Measurements from ENCODE around the gene BEGAIN.

The BEGAIN gene

GRCh38 chr14:100615736-100616695 is 28.8 kb upstream of the BEGAIN start:
- no peak for DNase-seq

- no peak for DNase-seq
Measured at GRCh38 chr14:100614803-100615202, 27.6 kb upstream of the BEGAIN start.

DNA sequence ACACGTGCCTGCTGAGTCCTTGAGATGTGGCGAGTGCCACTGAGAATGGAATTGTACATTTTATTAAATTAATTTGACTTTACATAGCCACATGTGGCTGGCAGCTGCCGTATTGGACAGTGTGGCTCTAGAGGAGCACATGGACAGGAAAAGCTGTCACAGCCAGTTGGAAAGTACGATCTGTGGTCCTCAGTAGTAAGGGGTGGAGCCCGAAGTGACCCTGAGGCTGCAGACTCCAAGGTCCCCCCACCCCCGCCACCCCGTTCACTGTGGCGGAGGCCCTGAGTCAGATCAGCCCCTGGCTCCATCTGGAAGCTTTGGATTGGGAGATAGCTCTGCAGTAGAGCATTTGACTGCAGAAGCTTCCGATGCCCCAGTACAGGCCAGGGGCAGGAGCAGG is 25.8 kb upstream of the BEGAIN start:
- no peak for DNase-seq

DNA sequence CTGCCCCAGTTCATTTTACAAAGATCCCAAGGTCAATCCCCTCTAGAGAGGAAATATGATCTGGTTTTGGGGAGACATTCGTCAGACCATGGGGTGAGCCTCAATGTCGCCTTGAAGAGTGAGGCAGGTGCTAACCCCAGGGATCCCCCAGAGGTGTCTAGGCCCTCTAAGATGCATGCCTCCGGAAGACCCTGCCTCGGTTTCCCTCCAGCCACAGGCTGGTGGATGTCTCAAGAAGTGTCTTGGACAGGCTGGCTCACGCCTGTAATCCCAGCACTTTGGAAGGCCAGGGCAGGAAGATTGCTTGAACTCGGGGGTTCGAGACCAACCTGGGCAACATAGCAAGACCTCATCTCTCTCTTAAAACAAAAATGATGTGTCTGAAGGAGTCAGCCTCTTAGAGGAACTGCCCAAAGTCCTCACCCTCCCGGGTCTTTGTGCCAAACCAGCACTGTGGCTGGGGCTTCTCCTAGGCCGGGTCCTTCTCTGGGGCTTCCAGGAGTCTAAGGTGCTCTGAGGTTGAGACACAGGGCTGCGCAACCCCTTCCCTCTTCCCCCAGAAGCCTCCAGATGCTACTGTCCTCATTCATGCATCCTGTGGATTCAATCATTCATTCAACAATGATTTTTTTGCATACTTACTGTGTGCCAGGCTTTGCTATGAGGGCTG is 24.7 kb upstream of the BEGAIN start:
- DNase-seq: no peak

DNA sequence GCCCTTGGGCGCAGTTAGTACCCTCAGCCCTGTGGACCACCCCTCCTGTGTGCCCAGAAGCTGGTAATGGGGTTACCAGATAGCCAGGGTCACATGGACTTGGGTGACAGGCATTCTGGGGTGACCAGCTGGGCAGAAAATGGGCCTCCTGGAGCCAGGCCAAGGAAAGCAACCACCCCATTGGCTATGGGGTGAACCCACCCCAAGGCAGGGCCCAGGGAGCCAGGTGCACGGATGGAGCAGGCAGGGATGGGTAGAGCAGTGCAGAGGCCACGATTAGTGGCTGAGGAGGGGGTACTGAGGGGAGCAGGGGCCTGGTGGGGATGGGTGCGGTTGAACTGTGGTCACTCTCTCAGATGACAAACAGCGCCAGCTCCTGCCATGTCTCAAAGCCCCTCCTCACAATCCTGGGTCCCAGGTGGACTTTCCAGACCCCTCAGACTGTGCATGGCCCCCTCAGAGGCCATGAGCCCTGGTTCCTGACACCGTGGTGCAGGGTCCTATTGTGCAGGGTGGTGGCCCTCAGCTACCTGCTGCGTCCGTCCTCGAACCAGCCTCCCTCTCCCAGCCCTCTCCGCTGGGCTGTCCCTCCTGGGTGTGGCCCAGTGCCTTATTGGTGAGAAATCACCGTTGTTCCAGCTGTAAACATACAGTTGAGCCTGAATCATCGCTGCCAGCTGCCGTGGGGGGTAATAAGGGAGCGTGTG is 23.4 kb upstream of the BEGAIN start:
- no peak for DNase-seq

DNA sequence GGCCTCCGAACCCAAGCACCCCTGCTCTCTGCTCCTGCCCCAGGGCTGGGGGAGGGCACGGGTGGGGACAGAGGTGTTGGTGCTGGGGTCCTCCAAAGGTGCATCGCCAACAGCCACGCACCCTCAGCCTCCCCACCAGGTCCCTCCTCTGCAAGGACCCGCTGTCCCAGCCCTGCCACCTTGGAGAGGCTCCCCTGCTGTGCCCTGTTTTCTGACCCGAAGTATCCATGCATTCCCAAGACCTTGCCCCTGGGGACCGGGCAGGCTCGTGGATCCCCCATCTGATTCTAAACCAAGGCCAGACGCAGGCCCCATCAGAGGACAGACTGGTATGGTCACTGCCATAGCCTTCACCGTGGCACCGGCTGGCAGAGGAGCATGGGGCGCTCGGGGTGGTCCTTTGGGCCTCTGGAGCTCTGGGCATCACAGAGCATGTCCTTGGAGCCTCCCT is 22.7 kb upstream of the BEGAIN start:
- no peak for DNase-seq

DNA sequence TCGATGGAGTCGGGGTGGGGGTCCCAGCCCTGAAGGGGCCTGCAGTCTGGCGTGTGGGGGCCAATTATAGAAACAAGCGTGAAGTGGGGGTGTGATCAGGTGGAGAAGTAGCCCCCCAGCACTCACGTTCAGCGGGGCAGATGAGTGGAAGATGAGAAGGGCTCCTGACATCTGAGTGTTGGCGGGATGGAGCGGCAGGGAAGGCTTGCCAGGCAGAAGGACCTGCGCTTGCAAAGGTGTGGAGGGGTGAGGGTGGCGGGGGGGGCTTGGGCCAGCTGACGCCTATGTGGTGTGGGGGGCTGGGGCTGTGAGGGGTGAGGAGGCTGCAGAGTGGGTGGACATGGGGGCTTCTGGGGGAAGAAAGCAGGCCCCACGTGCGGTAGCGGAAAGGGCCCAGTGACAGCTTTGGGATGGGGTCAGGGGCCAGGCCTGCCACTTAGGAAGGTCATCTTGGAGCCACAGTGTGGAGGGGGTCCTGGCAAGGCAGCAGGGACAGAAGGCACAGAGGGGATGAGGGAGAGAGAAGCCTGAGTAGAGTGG is 22.2 kb upstream of the BEGAIN start:
- no peak for DNase-seq

DNA sequence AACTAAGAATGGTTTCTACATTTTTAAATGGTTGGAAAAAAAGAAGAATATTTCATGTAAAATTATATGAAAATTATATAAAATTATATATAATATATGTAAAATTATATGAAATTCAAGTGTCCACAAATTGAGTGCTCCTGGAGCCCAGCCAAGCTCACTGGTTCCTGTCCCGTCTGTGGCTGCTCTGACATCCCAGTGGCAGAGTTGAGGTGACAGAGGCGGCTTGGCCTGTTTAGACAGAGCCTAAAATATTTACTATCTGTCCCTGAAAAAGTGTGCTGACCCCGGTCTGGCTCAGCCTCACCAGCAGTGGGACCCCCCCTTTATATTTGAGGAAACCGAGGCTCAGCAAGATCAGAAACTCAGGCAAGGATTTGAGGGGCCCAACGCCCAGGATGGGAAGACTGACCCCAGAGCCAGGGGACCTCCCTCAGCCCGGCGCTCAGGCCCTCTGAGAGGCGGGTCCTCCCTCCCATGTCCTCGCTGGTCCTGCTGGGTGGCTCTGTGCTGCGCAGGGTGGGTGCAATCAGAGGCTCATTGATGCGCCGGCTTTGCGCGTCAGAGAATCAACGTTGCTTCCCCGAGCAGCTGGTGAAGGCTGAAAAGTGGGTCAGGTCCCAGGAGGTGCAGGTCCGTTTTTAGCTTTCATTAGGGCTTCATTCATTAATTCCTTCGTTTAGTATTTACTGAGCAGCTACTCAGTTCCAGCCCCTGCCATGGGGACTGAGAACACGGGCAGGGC is 21.5 kb upstream of the BEGAIN start:
- no peak for DNase-seq

GRCh38 chr14:100608064-100608463 is 20.8 kb upstream of the BEGAIN start:
- DNase-seq: no peak

DNA sequence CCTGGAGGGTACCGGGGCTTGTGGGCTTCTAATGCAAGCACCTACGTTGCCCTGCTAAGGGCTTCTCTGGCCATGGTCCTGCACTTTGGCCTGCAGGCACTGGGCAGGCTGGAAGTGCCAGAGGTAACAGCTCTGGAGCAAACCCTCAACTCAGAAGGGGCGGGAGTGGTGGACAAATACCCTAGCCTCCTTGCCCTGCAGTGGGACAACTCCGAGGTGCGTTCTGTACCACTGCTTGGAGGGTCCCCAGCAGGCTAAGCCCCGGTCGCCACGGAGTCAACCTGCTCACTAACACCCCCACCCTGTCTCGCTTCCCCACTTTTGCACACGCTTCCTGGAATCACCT is 20.4 kb upstream of the BEGAIN start:
- no peak for DNase-seq

DNA sequence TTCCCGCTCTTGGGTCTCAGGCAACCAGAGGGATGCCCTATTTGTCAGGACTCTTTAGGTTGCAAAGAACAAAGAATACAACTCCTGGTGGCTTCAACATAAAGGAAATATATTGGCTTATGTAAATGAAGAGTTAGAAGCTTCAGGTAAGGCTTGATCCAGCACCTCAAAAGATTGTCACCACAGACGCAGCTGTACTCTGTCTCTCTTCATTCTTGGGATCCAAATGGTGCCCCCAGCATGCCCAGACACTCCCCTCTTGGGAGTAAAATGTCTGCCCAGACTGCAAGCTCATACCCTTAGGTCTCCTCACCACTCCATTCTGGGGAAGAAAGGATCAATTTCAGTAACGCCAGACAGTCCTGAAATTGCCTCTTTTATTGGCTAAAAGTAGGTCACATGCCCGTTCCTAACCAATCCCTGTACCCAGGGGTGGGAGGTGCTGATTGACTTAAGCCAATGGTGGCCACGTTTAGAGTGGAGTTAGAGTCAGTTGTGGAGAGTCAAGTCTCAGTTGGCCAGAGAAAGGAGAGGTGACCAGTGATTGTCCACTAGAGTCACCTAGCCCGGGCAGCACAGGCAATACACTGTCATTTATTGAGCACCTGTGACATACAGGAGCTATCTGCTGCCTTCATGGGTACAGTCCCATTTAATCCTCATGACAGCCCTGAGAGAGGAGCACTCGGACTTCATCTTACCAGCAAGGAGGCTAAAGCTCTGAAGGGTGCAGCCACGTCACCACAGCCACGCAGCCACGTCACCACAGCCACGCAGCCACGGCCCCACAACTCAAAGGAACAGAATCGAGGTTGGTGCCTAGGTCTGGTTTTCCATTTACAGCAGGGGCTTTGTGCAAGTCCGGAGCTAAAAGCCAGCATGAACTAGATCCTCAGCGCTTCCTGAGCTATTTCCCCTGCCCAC is 19.7 kb upstream of the BEGAIN start:
- no peak for DNase-seq

GRCh38 chr14:100605706-100606686 is 18.8 kb upstream of the BEGAIN start:
- no peak for DNase-seq

- DNase-seq: no peak
Measured at GRCh38 chr14:100605230-100605629, 18.0 kb upstream of the BEGAIN start.

DNA sequence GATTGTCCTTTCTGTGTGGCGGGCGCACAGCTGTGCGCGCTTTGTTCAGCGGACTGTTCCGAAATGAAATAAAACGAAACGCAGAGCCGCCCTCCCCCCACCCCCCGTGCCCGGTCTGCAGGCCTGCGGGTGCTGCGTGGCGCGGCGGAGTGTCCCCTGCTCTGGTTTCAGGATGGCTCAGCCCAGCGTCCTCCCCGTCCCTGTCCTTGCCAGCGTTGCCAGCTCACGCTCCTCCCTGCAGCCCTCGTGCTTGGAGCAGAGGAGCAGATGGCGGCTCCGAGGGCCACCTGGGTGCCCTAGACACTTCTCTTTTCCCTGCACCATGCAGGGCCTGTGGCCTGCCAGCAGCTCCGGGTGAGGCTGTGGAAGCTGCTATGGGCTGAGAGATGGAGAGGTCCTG is 17.5 kb upstream of the BEGAIN start:
- DNase-seq: no peak

- no peak for DNase-seq
Measured at GRCh38 chr14:100604121-100604501, 16.9 kb upstream of the BEGAIN start.

GRCh38 chr14:100603341-100604120 is 16.3 kb upstream of the BEGAIN start:
- no peak for DNase-seq

DNA sequence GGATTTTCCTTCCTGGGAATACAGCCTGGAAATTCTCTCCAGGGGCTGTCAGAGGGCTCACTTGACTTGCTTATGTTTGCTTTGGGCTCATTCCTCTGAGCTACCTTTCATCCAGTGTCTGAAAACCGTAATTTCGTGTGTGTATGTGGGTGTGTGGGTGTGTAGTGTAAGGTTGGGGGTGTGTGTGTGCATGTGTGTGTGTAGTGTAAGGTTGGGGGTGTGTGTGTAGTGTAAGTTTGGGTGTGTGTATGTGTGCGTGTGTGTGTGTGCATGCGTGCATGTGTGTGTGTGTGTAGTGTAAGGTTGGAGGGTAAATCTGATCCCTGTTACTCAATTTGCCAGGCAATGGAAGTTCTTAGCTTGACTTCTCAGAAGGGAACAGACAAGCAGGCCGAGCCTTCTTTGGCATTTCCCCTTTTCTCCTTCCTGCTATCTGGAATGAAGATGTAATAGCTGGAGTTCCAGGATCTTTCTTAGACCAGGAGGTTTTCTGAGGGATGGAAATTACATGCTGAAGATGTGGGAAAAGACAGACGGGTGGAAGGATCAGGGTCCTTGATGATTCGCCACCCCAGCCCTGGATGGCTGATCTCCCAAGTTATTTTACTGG is 15.5 kb upstream of the BEGAIN start:
- no peak for DNase-seq

DNA sequence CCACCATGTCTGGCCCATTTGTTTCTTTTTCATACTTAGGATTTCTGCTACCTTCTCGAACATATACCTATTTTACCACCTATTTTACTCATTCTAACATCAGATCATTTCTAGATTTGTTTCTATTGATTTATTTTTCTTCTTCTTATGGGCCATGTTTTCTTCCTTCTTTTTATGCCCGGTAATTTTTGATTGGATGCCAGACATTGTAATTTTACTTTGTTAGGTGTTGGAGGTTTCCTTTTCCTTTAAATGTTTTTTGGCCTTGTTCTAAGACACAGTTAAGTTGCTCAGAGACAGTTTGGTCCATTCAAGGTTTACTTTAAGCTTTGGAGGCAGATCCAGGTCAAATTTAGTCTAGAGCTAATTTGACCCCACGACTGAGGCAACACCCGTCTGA is 14.7 kb upstream of the BEGAIN start:
- DNase-seq: no peak

DNA sequence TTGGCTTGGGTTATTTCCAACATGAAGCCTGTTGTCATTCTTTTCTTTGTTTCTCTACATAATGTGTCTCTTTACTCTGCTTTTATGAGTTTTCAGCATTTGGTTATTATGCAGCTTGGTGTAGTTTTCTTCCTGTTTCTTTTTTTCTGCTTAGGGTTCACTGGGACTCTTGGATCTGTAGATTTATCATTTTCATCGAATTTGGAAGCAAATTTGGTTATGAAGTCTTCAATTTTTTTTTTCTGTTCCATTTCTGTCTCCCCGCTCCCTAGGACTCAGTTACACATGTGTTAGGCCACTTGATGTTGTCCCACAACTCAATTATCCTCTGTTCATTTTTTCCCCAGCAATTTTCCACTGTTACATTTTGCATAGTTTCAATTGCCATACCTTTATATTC is 13.8 kb upstream of the BEGAIN start:
- DNase-seq: no peak

All from hematopoietic multipotent progenitor cell treated with erythropoietin and hydrocortisone succinate and interleukin-3 and kit ligand, for 6 days (in vitro differentiated cells).